Endothelial cell of umbilical vein (primary cell): ENCODE data around the gene RAB8A.

ENCODE experiments used
- JUN ChIP-seq: IDR thresholded peaks from 2 replicates; pipeline ENCODE4 v1.6.1; 2011; ENCODE audit warnings: borderline replicate concordance, low read depth; ENCODE audit not compliant: insufficient read length, insufficient read depth
- TF ChIP-seq, protein P1 (sequence below), 2 donors: IDR thresholded peaks; 1 replicate in 1 of 2; 2 replicates in 1 of 2; pipeline ENCODE4 v1.5.1; 2011; ENCODE audit warnings: low read length in 2 of 2, mild to moderate bottlenecking in 2 of 2, moderate library complexity in 2 of 2, control low read depth in 1 of 2, inconsistent platforms in 1 of 2, low read depth in 1 of 2; ENCODE audit not compliant: insufficient read depth in 1 of 2; ENCODE audit errors: extremely low read depth in 1 of 2

DNA sequence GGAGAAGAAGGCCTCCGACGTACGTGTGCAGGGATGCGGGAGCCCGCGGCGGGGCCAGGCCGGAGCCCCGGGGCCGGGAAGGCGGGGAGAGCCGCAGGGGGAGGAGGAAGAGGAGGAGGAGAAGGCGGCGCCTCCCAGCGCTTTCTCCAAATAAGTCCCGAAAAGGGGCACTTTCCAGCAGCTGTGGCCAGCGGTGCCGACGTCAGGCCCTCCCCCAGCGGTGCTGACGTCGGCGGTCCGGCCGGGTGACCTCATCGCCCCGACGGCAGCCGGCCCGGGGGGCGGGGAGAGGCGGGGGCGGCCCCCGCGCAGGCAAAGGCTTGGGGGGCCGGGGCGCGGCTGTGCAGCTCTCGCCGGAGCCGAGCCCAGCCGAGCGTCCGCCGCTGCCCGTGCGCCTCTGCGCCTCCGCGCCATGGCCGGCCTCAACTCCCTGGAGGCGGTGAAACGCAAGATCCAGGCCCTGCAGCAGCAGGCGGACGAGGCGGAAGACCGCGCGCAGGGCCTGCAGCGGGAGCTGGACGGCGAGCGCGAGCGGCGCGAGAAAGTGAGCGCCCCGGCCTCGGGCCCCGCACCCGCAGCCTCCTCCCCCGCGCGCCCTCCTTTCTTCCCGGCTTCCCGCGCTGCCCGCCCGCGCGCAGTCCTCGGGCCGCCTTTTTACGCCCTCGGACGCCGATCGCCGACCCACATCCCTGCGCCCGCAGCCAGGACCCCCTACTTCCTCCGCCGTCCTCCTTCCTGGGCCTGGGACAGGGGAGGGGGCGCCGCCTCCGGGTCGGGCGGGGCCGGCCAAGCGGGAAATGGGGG is 35.3 kb upstream of the RAB8A start, which contains the start of gene TPM4:
- TF ChIP-seq, protein P1, sequence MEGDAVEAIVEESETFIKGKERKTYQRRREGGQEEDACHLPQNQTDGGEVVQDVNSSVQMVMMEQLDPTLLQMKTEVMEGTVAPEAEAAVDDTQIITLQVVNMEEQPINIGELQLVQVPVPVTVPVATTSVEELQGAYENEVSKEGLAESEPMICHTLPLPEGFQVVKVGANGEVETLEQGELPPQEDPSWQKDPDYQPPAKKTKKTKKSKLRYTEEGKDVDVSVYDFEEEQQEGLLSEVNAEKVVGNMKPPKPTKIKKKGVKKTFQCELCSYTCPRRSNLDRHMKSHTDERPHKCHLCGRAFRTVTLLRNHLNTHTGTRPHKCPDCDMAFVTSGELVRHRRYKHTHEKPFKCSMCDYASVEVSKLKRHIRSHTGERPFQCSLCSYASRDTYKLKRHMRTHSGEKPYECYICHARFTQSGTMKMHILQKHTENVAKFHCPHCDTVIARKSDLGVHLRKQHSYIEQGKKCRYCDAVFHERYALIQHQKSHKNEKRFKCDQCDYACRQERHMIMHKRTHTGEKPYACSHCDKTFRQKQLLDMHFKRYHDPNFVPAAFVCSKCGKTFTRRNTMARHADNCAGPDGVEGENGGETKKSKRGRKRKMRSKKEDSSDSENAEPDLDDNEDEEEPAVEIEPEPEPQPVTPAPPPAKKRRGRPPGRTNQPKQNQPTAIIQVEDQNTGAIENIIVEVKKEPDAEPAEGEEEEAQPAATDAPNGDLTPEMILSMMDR (IDR thresholded peaks at IDR 0.05; ENCODE audit: extremely low read depth in 1 of 2, insufficient read depth in 1 of 2, low read depth in 1 of 2, low read length in 2 of 2), result no peak
- TF ChIP-seq JUN, result no peak
